DND-41 (cell line): ENCODE results near the gene ACCSL.

ENCODE experiments used
- EZH2 ChIP-seq: IDR thresholded peaks from 3 replicates; pipeline ENCODE4 v1.6.1; 2012; ENCODE audit warnings: borderline replicate concordance, low read depth, mild to moderate bottlenecking, moderate library complexity, low read length, inconsistent platforms; ENCODE audit not compliant: severe bottlenecking
- TF ChIP-seq, protein P1 (sequence below): IDR thresholded peaks from 2 replicates; pipeline ENCODE4 v1.5.1; 2012; ENCODE audit warnings: borderline replicate concordance, low read length, moderate library complexity, mild to moderate bottlenecking; ENCODE audit not compliant: poor library complexity, severe bottlenecking; ENCODE audit errors: extremely low read depth

DNA sequence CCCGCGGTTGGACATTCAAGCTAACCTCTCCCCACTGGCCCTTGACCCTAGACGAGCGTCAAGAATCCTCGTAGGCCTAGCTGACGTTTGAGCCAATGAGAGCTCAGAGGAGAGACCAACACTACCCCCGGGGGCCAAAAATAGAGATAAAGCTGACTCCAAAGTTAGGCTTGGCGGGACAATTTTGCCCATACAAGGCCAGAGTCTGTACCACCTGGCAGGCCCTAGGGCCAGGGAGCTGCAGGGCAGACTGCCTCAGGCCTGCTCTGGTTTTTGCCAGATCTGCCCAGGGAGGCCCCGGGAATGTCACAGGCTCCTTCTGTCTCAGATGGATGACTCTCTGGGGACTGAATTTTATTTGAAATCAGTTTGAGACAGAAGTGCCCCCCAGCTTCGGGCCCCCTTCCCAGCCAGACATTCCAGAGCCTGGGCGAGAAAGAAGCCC lies 40.8 kb upstream of the ACCSL start:
- TF ChIP-seq, protein P1, sequence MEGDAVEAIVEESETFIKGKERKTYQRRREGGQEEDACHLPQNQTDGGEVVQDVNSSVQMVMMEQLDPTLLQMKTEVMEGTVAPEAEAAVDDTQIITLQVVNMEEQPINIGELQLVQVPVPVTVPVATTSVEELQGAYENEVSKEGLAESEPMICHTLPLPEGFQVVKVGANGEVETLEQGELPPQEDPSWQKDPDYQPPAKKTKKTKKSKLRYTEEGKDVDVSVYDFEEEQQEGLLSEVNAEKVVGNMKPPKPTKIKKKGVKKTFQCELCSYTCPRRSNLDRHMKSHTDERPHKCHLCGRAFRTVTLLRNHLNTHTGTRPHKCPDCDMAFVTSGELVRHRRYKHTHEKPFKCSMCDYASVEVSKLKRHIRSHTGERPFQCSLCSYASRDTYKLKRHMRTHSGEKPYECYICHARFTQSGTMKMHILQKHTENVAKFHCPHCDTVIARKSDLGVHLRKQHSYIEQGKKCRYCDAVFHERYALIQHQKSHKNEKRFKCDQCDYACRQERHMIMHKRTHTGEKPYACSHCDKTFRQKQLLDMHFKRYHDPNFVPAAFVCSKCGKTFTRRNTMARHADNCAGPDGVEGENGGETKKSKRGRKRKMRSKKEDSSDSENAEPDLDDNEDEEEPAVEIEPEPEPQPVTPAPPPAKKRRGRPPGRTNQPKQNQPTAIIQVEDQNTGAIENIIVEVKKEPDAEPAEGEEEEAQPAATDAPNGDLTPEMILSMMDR = no peak
- TF ChIP-seq EZH2 = no peak
